GM18867 (cell line): Measurements from ENCODE around the gene C9orf50.
A peak's percentile ranks its signal among the peaks of the same experiment; 100 is the strongest.

Experiments
- ATAC-seq: cut with Tn5 transposase; IDR thresholded peaks from one replicate; pipeline ENCODE4 v1.9.1; 2021; ENCODE audit warnings: mild to moderate bottlenecking, moderate library complexity; ENCODE audit not compliant: unreplicated experiment

Gene C9orf50

DNA sequence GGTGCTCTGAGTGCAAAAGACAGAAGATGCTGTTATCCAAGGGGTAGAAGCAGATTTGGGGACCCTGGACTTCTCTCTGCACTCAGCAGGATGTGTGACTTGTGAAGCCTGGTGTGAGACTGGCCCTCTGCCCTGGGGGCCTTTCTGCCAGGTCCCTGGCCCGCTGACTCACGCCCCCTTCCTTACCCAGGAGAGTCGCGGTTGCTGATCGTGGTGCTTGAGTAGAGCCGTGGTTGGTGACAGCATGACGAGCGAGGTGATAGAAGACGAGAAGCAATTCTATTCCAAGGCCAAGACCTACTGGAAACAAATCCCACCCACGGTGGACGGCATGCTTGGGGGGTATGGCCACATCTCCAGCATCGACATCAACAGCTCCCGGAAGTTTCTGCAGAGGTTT is 11.6 kb upstream of the C9orf50 start:
- no peak for ATAC-seq

DNA sequence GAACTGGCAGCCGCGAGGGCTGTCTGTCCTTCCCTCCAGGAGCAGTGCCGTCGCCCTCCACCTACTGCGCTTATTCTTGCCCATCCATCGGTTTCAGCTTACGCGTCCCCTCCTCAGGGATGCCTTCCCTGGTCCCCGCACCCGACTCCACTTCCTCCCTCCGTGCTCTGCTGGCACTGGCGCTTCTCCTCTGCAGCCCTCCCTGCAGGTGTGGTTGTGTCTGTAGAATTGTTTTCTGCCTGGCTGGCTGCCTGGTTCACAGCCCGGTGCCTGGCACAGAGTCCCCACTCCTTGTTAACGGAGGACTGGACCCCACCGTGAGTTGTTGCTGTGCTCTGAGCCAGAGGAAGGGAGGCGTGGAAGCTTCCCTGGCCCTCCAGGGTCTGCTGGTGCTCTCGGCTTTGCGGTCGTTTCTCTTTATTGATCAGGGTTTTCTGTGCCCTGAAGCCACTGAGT is 10.8 kb upstream of the C9orf50 start:
- no peak for ATAC-seq

DNA sequence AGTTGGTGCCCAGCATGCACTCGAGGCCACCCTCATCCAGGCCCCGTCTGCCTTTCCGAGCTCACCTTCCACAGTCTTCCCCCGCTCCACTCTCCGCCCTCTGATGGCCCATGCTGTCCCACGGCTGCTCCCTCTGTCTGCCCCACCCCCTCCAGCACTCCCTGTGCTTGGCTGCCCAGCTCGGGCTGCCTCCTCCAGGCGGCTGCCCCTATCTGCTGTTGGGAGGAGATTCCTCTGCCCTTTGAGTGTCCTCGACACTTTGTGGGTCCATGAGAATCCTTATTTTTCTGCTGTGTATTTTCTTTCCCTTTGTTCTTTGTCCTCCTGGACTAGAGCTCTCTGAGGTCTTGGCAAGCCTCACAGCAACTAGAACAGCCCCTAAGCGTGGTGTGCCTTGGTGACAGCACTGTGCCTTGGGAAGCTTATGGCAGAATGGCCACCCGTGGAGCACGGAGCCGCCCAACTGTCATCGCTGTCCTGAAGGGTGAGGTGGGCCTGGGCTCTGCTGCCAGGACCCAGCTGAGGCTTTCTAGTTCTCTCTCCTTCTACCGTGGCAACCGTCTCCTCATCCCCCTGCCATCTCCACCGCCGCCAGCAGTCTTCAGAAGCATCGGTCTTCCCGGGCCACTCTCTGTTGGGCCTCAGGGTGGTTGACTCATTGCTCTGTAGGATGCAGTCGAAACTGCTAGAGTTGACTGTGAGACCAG is 10.2 kb upstream of the C9orf50 start:
- no peak for ATAC-seq

DNA sequence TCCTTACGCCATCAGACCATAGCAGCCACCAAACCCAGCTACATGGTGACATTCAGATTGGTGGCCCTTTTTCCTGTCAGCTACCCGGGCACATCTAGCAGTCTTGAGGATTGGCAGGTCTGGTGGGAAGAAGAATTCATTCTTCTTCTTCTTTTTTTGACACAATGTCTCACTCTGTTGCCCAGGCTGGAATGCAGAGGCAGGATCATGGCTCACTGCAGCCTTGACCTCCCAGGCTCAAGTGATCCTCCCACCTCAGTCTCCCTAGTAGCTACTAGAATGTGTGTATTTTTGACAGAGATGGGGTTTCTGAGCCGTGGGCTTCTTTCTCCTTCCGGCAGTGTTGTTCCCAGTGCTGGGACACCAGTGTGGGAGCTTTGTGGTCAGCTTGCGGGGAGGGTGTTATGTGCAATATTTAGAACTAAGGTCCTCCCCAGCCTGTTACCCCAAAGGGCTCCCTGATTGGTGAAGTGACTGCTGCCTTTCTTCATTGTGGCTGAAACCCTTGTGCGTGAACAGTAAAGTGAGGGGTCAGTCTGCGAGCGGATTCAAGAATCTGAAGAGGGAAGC is 8.4 kb upstream of the C9orf50 start:
- no peak for ATAC-seq

DNA sequence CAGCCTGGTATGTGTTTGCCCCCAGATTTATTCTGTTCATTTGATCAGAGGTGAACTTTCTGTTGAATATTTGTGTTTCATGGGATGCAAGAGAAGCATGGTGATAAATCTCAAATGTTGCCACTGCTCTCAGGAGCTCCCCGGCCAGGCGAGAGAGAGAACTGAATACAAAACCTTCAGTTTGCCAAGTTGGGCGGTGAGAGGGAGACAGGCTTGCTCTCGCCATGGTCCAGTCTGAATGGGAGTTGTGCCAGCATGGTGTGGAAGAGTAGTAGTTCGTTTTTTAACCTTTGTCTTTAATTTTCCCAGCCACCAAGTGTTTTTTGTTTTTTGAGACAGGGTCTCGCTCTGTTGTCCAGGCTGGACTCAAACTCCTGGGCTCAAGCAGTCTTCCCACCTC is 7.8 kb upstream of the C9orf50 start:
- no peak for ATAC-seq

DNA sequence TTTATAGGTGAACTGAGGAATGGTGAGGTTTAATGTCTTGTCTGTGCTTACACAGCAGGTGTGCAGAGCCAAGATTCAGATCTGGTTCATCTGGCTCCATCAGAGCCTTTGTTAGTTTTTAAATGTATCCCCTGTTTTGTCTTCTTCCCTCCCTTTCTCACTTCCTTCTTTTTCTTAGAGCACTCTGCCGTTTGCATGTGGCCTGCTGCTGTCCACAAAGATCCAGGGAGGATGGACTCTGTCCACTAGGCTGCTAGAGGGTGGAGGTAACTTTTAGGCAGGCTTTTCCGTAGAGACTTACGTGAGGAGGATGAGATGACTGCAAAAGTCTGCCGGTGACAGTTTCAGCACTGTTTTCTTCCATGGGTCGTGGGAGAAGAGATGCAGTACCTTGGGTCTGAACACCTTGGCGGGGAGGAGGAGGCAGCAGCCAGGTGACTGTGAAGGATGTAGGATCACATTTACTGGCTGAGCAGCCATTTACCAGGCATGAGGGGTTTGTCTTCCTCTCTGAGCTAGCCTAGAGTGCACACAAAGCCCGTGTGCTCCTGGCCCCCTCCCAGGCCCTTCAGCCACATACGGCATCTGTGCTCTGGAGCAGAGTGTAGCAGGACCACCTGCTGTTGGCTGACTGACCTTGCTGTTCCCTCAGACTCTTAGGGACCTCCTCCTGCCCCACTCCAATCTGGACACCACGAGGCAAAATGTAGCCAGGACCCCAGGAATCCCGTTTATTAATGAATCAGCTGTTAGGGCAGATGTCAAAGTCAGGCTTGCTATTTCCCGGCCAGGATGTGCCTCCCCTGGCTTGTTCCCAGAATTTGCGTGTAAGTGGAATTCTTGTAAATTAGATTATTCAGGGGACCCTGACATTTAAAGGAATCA is 6.9 kb upstream of the C9orf50 start:
- no peak for ATAC-seq

DNA sequence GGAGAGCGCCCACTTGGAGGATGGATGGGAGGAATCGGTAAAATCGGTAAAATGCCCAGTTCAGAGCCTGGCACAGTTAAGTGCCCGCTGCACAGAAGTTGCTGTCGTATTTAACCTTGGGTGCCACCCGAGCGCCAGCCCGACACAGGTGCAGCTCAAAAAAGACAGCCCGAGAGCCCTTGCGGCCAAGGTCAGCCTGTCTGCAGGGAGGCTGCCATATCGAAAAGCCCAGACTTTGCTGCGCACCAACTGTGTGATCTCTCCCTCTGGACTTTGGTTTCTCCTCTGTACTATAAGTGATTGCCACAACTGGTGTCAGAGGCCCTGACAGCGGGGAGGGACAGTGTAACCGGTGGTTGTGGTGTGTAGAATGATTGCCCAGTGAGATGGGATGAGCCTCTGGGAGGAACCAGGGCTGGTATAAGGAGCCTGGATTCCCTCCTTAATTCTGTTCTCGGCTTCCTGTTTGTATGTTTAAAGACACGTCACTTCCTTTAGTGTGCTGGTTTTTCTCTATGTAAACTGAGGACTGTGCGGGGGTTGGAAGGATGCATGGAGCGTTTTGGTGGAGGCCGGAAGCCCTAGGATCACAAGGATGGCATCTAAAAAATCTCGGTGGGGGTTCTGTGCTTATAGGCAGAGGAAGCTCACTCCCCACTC is 5.9 kb upstream of the C9orf50 start:
- ATAC-seq: no peak

DNA sequence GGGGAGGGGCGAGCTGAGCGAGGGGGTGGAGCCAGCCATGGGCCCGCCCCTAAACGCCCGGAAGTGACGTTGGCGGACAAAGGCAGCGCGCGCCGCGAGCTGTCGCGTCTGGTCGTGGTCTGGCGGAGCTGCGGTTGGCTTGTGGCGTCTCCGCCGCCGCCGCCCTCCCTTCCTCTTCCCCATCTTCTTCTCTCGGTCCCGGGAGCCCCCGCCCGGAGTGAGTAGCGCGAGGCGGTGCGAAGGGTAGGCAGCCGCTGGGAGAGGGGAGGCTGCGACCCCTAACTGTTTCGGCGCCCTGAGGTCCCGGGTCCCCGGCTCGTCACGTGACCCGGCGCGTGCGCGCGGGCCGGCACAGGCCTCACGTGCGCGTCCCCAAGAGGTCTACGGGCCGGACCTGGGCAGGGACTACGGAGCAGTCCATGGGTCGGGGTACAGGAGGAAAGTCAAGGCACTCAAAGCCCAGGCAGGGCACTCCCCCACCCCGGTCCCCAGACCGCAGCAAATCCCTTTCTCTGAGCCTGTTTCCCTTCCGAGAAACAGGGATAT is 5.3 kb upstream of the C9orf50 start, which contains the start of gene NTMT1:
TSS of gene NTMT1 (plus strand) at position 85 of the 546 bp plus-strand sequence. CDS start 6,541 bp downstream, outside the sequence.
- ATAC-seq: peak; percentile 77

DNA sequence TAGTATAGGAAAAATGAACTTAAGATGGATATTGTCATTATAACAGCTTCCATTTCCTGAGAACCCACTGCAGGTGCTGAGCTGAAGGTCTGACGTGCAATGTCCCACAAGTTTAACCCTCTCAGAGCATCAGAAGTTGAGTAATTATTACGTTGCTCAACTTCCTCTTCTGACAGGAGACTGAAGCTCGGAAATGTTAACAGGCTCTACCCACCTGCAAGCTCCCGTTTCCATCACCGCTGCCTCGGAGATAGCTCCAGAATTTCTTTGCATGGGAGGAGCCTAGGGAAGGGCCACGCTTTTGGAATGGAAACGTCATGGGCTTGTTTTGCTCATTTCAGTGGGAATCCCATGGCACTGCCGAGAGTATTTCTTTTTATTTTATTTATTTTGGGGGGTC is 4.0 kb upstream of the C9orf50 start:
- no peak for ATAC-seq

DNA sequence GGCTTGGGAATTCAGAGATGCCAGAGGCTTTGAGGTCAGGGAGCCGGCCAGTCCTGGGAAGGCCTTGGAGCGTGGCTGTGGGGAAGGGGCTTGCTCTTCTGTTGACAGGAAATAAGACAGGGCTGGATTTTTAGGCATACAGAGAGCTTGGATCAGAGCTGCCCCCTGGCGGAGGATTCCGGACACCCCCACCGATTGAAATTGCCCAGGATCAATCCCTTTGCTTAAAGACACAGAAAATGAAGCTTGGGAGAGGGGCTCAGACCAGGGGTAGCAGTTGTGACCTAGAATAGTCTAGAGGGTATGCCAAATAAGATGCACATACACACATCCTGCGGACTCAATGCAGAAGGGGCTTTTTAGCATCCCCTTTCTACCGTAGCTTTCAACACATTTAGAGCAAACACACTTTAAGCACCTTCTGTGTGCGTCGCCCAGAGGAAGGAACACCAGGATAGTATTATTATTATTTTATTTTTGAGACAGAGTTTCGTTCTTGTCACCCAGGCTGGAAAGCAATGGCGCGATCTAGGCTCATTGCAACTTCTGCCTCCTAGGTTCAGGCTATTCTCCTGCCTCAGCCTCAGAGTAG is 3.4 kb upstream of the C9orf50 start:
- ATAC-seq: no peak

DNA sequence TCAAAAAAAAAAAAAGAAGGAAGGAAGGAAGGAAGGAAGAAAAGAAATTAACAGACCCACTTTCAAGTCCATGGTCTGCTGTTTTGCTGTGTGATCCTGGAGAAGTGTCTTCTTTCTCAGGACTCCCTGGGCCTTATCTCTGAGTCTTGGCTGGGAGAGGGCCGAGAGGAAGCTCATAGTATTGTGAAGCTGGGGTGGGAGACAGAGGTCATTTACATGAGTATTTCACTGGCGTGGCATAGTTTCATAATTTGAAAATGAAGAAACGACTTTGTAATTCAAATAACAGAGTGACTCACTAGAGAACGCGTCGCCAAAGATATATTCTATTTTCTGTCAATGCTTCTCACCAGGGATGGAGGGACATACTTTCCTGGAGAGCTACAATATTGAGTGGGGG is 2.4 kb upstream of the C9orf50 start:
- ATAC-seq: no peak

DNA sequence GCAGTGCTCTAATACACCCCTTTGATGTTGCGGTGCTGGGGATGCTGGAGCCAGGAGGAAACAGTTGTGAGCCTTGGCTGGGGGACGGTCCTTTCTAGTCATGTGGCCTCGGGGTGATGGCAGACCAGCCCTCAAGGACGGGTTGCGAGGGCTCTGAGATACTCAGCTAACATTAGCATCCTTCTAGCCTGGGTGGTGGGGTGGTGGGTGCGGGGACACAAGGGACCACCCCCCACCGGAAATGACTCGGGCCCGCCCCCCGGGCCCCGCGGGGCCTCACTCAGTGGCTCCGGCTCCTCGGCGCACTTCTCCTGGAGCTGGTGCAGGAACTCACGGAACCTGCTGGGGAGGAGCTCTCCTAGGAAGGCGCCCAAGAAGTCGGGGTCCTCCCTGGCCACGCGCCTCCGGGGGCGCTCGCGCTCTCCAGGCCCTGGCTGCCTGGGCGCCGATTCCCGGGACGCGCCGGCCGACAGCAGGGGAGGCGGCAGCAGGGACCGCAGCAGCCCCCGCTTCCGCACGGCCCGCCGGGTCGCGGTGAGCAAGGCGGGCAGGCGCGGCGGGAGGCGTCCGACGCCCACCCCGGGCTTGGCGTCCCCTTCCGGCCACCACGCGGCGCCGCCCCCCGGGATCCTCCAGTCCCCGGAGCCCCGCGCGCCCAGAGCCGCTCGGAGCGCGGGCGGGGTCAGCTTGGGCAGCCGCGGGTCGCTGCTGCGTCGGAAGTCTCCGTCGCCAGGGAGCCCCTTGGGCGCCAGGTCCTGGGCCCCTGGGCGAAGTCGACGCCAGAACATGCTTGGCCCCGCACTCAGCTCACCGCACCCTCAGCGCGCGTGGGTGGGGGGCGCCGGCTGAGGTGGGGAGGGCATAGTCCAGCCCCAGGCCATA is 873 bp downstream of the C9orf50 start:
- ATAC-seq: no peak

DNA sequence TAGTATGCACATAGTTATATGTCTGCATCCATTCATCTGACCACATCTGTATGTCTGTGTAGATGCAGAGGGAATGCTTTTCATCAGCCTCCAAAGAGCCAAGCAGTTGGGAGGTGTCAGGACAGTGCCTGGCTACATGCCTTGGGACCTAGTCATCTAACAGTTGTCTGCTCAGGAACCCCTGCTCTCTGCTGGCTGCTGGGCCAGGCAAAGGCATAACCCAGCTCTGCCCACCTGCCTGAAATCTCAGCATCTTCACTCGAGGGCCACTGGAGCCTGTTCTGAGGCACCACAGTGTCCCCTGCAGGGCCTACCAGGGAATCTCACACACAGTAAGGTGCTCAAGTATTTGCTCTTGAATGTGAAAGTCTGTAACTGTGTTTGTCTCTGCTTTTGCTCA is 3.7 kb downstream of the C9orf50 start:
- no peak for ATAC-seq

DNA sequence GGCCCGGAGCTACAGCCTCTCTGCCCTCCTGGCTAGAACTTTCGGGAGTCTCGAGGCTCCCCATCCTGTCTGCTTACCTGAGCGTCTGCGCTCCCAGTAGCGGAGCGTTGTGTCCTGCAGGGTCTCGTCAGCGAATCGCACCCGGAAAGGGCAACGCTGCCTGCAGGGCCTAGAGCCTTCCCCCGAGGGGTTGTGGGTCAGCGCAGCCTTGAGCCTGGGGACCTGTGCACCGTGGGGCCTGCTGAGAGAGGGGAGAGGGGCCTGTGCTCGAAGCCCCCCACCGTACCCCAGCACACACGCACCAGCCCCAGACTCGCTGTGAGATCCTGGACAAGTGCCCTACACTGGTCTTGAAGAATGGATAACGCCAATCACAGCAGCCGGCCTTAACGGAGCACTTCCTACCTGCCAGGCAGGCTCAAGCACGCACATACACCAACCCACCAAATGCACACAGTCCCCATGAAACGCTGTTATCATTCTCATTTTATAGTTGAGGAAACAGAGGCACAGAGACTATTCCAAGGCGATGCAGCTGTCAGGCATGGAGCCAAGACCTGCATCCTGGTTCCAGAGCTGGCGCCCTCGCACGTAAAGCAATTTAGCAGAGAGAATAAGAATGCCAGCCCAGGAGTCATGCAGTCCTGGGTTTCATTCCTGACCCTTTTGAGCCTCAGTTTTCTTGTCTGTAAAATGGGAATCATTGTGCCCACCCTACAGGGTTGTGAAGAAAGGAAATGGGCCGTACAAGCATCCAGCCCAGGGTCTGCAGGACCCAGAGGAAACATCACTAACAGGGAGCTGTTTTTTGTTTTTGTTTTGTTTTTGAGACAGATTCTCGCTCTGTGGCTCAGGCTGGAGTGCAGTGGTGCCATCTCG is 5.3 kb downstream of the C9orf50 start:
- ATAC-seq: no peak

DNA sequence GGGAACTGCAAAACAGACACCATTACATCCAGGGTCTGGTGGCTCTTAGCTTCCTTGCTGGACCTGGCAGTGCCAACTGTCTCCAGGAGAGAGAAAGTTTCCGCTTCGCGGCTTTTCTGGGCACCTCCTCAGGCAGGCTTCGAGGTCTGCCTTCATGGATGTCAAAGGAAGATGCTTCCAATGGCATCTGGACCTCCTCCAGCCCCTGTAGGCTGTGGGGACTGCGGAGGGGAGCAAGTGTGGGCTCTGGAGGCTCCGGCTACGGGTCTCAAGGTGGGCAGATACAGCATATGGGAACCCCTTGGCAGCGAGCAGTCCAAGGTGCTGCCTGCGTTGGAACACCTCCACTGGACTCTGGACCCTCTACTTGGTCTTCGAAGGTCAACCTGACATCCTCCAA is 6.0 kb downstream of the C9orf50 start:
- ATAC-seq: no peak

DNA sequence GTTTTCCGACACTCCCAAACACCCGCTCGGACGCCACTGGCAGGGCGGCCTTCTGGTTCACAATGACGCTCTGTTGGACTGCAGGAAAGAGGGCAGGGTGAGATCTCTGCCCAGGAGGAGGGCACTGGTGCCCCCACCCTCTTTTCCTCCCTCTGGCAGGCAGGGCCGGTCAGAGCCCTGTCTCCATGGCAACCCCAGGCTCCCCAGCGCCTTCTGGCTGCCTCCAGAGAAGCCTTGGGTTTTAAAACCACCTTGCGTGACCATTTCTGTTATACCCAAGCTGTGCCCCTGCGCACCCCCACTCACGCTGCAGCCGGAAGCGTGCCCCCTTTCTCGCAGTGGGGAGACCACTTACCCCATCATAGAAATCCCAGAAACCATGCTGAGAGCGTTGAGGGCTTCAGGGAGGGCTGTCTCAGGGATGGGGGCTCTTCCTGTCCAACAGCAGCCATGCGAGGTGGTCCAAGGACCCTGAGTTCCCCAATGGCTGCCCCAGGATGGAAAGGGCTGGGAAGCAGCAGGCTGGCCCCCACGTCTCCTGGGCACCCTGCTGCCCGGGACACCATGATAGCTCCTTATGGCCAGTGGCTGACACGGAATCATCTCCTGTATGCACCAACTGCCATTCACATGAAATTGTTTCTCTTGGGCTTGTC is 7.3 kb downstream of the C9orf50 start:
- no peak for ATAC-seq

DNA sequence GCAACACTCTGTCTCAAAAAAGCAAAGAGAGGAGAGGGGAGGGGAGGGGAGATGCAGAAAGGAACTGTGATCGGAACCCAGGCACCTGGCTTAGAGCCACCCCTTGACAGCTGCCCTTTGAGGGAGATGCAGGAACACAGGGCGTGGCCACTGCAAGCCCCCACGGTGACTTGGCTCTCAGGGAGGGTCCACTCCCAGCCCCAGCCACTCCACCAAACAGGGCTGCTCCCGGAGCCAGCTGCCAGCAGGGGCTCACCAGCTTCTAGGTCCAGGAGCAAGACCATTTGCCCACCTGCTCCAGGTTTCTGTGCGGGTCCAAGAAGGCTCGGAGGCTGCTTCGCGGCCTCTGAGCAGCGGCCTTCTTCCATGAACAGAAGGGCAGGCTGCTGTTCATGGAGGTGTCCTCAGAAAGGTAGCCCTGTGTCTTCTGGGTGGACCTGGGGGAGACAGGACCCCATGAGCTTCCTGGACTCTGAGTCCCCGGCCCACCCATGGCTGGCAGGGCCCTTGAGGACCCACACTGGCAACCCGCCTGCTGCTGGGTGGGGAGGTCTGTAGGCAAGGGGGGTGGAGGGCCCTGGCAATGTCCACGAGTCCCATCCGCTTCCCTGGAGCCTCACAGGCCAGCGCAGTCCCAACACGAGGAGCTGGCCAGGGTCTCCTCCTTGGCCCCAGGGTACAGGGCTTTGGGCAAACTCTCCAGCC is 7.9 kb downstream of the C9orf50 start:
- no peak for ATAC-seq
